Prostate gland (tissue), 2 donors: ENCODE results near the gene SCGB1A1.

ENCODE experiments used
- POLR2AphosphoS5 ChIP-seq: sonication (generic); formaldehyde crosslinking; IDR thresholded peaks from one replicate; pipeline ENCODE4 v1.6.1; 2017; ENCODE audit warnings: antibody characterized with exemption
- TF ChIP-seq, protein P1 (sequence below), 4 experiments: fragments of 200-600 bp in 2 of 4; fragments of 450-650 bp in 2 of 4; sonication (generic) in 2 of 4; IDR thresholded peaks; 1 replicate in 3 of 4; 2 replicates in 1 of 4; pipeline ENCODE4 v1.5.1; 2016 to 2019; ENCODE audit warnings: antibody characterized with exemption in 4 of 4, mild to moderate bottlenecking in 2 of 4, moderate library complexity in 2 of 4

DNA sequence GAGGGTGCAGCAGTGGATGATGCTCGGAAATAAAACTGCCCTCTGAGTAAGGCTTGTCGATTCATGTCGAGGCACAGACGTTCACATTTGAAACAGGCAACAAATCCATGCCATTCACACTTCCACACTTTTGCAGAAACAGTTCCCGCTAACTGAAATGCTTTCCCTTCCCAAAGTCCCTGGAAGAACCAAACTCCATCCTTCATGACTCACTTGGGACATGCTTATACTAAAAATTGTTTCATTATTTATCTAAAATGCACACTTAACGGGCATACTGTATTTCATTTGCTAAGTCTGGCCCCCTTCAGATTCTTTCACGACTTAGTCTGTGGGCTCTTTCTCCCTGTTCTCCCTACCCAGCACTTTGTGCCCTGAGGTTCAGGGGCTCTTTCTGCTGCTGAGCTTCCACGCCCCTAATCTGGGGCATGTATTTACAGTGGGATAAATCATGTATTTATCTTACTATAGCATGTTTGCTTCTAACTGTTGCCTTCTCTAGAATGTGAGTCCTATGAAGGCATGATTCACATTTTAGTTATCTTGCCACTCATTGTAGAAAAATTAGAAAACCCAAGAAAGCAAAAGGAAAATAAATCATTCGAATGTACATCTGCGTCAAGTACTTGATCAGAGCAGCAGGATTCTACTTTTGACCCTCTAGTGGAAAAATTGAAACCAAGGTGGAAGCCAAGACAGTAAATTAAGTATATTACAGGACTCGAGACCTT is 12.5 kb downstream of the SCGB1A1 start:
- no peak for TF ChIP-seq POLR2AphosphoS5
- TF ChIP-seq, protein P1, sequence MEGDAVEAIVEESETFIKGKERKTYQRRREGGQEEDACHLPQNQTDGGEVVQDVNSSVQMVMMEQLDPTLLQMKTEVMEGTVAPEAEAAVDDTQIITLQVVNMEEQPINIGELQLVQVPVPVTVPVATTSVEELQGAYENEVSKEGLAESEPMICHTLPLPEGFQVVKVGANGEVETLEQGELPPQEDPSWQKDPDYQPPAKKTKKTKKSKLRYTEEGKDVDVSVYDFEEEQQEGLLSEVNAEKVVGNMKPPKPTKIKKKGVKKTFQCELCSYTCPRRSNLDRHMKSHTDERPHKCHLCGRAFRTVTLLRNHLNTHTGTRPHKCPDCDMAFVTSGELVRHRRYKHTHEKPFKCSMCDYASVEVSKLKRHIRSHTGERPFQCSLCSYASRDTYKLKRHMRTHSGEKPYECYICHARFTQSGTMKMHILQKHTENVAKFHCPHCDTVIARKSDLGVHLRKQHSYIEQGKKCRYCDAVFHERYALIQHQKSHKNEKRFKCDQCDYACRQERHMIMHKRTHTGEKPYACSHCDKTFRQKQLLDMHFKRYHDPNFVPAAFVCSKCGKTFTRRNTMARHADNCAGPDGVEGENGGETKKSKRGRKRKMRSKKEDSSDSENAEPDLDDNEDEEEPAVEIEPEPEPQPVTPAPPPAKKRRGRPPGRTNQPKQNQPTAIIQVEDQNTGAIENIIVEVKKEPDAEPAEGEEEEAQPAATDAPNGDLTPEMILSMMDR (IDR thresholded peaks at IDR 0.05), result no peak
